Right cardiac atrium (tissue), 5 donors: Measurements from ENCODE around the gene ZNF331. TPM values are rescaled to one million over a fixed set of nuclear protein-coding genes. Genes with fewer than 3 reads are reported as not detected.

Experiments
- ATAC-seq, 2 donors: fragments of 200-7000 bp; cut with Tn5 transposase; one replicate each; pipeline versions ENCODE4 v1.8.0 to v1.9.1; 2020; ENCODE audit warnings: moderate library complexity in 2 of 2, mild to moderate bottlenecking in 1 of 2
- DNase-seq, 3 donors: peaks; one replicate each; pipeline ENCODE4 v3.0.0-alpha.2; 2020
- H3K27ac ChIP-seq: one replicate; pipeline ENCODE4 v1.5.1; 2013; ENCODE audit warnings: mild to moderate bottlenecking, low read length, control low read depth, moderate library complexity
- H3K27me3 ChIP-seq: one replicate; pipeline ENCODE4 v1.6.1; 2013; ENCODE audit not compliant: control insufficient read depth, insufficient read depth
- H3K4me1 ChIP-seq: one replicate; pipeline ENCODE4 v1.6.1; 2013; ENCODE audit warnings: low read length; ENCODE audit not compliant: control insufficient read depth, insufficient read depth
- H3K4me3 ChIP-seq: one replicate; pipeline ENCODE4 v1.5.1; 2013; ENCODE audit warnings: low read length, control low read depth
- H3K9me3 ChIP-seq: one replicate; pipeline ENCODE4 v1.6.1; 2013; ENCODE audit warnings: low read length; ENCODE audit not compliant: control insufficient read depth
- WGBS: extraction: QIAGEN DNeasy Blood & Tissue Kit; methylation state at CpG from one replicate; pipeline ENCODE4 v1.1.7; 2013; 5-methylcytosine and 5-hydroxymethylcytosine counted together
- intact Hi-C, 4 donors: fragments of 100-400 bp; cut with DNase I; formaldehyde crosslinking; loops; one replicate each; pipeline versions ENCODE4 v1.11.0 to v1.14.0; 2022 to 2023
- polyA plus RNA-seq: library from polyadenylated mRNA; stranded (reverse); fragments of 200-250 nt; gene quantifications from one replicate; pipeline ENCODE4 v1.2.3, GENCODE V29; 2013
- total RNA-seq, 4 donors: library from RNA; stranded (reverse); fragmentation: NEBNext Ultra II Directional; extraction: Animal tissue kit (Norgen Biotek cat#: 25700); gene quantifications; one replicate each; pipeline ENCODE4 v1.2.1, GENCODE V29; 2021
- donor health status: healthy with polysubstance abuse.
- donor health status: DM: no; HTN: yes; CAD: no.
- donor health status: DM: no; HTN: no; CAD: no.
- donor health status: DM: no; HTN: yes; CAD: no; lungs with severe emphysema.
- donor health status: DM: yes; HTN: yes; CAD: no.

ZNF331 gene
- total and polyA plus RNA-seq, 5 donors: 11.7 to 30.3 (median 16.6) TPM

- Histone ChIP-seq H3K27ac (no peak overlapping the region), H3K9me3 (no peaks in the 10 kb centered on the region), H3K4me1 (no peaks in the 10 kb centered on the region), H3K4me3 (no peak overlapping the region), H3K27me3 (no peaks in the 10 kb centered on the region)
- DNase-seq (no peak), ATAC-seq (no peak)
- intact Hi-C loops: no loop called here
- WGBS: 90% methylated on average over 12 of the region's 12 CpGs
These were observed 59.1 kb downstream of the ZNF331 start for GRCh38 chr19:53597023-53597422.

GRCh38 chr19:53598361-53598760, 60.4 kb downstream of the ZNF331 start:
- intact Hi-C loops: no loop called here
- no peak overlapping the region for H3K27ac ChIP-seq
- H3K4me1 ChIP-seq: no peaks in the 10 kb centered on the region
- no peak for ATAC-seq
- no peaks in the 10 kb centered on the region for H3K9me3 ChIP-seq
- DNase-seq: no peak
- H3K27me3 ChIP-seq: no peaks in the 10 kb centered on the region
- WGBS: 70% methylated on average over 10 of the region's 10 CpGs
- no peak overlapping the region for H3K4me3 ChIP-seq

GRCh38 chr19:53600217-53600616, 62.3 kb downstream of the ZNF331 start:
- H3K27me3 ChIP-seq: no peaks in the 10 kb centered on the region
- ATAC-seq: no peak
- no peak overlapping the region for H3K27ac ChIP-seq
- no peak for DNase-seq
- intact Hi-C loops: no loop called here
- no peaks in the 10 kb centered on the region for H3K4me1 ChIP-seq
- WGBS: 64% methylated on average over 4 of the region's 4 CpGs
- no peaks in the 10 kb centered on the region for H3K9me3 ChIP-seq
- no peak overlapping the region for H3K4me3 ChIP-seq

- intact Hi-C loops: no loop called here
- Histone ChIP-seq H3K27me3 (no peaks in the 10 kb centered on the region), H3K4me1 (no peaks in the 10 kb centered on the region), H3K9me3 (no peaks in the 10 kb centered on the region), H3K27ac (no peak overlapping the region), H3K4me3 (no peak overlapping the region)
- DNase-seq (no peak), ATAC-seq (no peak)
- 80% methylated on average over 15 of the region's 15 CpGs for WGBS
These were observed 68.1 kb downstream of the ZNF331 start for GRCh38 chr19:53606031-53606430.

DNA sequence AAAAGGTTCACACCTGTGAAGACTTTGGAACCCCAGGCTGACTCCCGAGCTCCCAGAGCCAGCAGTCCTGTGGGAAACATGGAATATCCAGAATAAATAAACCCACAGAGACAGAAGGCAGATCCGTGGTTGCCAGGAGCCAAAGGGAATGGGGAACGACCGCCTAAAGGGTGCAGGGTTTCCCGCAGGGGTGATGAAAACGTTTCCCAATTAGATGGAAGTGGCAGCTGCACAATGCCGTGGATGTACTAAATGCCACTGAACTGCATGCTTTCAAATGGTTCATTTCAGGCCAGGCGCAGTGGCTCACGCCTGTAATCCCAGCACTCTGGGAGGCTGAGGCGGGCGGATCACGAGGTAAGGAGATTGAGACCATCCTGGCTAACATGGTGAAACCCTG, 70.4 kb downstream of the ZNF331 start:
- no peaks in the 10 kb centered on the region for H3K9me3 ChIP-seq
- no peak for ATAC-seq
- intact Hi-C loops: no loop called here
- no peak overlapping the region for H3K27ac ChIP-seq
- H3K27me3 ChIP-seq: no peaks in the 10 kb centered on the region
- no peak overlapping the region for H3K4me3 ChIP-seq
- no peaks in the 10 kb centered on the region for H3K4me1 ChIP-seq
- WGBS: 86% methylated on average over 12 of the region's 12 CpGs
- DNase-seq: no peak

- H3K4me3 ChIP-seq: no peak overlapping the region
- 59% methylated on average over 14 of the region's 14 CpGs for WGBS
- DNase-seq: no peak
- H3K9me3 ChIP-seq: no peaks in the 10 kb centered on the region
- H3K27me3 ChIP-seq: no peaks in the 10 kb centered on the region
- intact Hi-C loops: no loop called here
- ATAC-seq: no peak
- H3K4me1 ChIP-seq: no peaks in the 10 kb centered on the region
- no peak overlapping the region for H3K27ac ChIP-seq
These were observed 75.0 kb downstream of the ZNF331 start for GRCh38 chr19:53612762-53613526.

DNA sequence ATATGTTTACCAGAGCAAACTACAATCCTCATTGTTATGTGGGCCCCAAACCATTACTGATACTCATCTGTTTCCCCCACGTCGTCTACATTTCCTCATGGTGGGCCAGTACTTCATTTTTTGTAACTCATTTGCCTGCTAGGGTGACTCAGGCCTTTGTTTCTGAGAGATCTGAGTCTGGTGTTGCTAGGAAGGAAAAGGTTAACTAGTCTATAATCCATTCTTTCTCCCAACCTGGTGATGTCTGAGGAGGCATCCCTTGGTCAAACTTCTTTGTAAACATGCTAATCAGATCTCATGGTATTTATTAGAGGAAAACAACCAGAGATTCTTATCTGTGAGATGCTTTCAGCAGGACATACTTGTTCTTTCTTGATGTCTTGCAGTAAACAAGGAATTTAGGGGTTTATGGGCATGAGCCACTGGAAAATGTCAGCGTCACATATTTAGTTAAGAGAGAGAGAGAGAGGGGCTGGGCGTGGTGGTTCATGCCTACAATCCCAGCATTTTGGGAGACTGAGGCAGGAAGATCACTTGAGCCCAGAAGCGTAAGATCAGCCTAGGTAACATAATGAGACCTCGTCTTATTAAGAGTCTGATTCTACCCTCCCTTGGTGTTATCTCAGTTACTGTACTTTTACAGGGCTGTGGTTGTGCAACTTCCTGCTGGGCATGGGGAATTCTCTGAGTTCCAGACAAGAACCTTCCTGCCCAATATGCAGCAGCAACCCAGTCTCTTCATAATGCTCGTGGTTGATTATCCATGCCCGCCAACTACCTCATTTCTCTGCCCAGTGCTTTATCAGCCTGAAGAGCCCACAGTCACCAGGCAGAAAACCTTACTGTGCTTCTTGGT, 84.2 kb downstream of the ZNF331 start:
- Histone ChIP-seq H3K4me1 (no peaks in the 10 kb centered on the region), H3K27me3 (no peaks in the 10 kb centered on the region), H3K27ac (no peak overlapping the region), H3K4me3 (no peak overlapping the region), H3K9me3 (no peaks in the 10 kb centered on the region)
- ATAC-seq (no peak), DNase-seq (no peak)
- intact Hi-C loops: no loop called here
- 42% methylated on average over 8 of the region's 8 CpGs for WGBS

DNA sequence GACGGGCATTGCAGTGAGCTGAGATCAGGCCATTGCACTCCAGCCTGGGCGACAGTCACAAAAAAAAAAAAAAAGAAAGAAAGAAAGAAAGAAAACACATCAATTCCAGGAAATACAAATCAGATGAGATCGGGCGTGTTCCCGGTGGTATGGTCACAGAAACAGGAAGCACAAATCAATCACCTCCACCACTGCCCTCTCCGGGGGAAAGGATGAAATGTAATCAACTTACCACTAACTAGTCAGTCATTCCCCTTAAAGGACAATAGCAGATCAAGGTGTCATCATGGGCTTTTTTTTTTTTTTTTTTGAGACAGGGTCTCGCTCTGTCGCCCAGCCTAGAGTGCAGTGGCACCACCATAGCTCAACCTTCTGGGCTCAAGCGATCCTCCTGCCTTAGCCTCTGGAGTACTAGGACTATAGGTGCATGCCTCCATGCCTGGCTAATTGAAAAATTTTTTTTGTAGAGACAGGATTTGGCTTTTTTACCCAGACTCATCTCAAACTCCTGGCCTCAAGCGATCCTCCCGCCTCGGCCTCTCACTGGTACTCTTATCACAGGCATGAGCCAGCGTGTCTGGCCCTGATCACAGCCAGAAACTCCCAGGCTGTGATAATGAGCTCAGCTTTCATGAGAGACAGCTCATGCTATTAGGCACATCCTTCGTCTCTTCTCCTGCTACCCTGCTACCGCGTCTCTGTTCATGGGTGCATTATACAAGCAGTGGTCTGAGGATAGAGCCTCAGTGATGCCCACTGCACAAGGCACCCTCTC, 87.0 kb downstream of the ZNF331 start:
- Histone ChIP-seq H3K4me3 (no peak overlapping the region), H3K27me3 (no peaks in the 10 kb centered on the region), H3K9me3 (no peaks in the 10 kb centered on the region), H3K4me1 (no peaks in the 10 kb centered on the region), H3K27ac (no peak overlapping the region)
- DNase-seq (no peak), ATAC-seq (no peak)
- WGBS: 51% methylated on average over 16 of the region's 16 CpGs
- intact Hi-C loops: no loop called here

DNA sequence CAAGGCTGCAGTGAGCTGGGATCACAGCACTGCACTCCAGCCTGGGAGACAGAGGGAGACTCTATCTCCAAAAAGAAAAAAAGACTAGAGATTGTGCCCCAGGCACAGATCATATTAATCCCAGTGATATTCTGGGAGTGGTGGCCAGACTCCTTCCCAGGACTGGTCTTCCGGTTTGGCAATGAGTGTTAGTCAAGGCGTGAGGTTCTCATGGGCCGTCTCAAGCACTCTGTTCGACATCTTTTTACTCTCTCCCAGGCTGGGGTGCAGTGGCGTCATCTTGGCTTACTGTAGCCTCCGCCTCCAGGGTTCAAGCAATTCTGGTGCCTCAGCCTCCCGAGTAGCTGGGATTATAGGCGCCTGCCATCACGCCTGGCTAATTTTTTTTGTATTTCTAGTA, 88.5 kb downstream of the ZNF331 start:
- H3K4me1 ChIP-seq: no peaks in the 10 kb centered on the region
- no peaks in the 10 kb centered on the region for H3K27me3 ChIP-seq
- intact Hi-C loops: no loop called here
- WGBS: 87% methylated on average over 9 of the region's 9 CpGs
- H3K4me3 ChIP-seq: no peak overlapping the region
- H3K27ac ChIP-seq: no peak overlapping the region
- ATAC-seq: no peak
- H3K9me3 ChIP-seq: no peaks in the 10 kb centered on the region
- no peak for DNase-seq

DNA sequence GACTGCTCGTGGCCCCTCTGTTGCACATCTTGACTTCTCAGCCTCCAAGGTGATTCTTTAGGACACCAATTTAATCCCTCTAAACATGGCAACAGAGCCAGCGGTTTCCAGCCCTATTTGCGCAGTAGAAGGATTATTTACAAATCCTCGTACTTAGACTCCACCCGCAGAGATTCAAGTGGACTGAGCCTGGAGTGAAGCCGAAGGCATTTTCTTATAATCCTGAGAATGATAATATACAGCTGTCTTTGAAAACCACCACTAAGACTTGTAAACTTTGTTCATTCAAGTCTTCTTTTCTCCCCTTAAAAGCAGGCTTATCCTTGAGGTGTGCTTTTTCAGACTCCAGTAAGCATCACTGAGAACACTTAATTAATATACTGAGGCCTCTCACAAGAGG, 89.0 kb downstream of the ZNF331 start:
- 84% methylated on average over 6 of the region's 6 CpGs for WGBS
- intact Hi-C loops: no loop called here
- Histone ChIP-seq H3K9me3 (no peaks in the 10 kb centered on the region), H3K27me3 (no peaks in the 10 kb centered on the region), H3K27ac (no peak overlapping the region), H3K4me3 (no peak overlapping the region), H3K4me1 (no peaks in the 10 kb centered on the region)
- no peak for ATAC-seq
- DNase-seq: no peak
